ENCODE results near the gene BUD31. TPM values are rescaled to one million over a fixed set of nuclear protein-coding genes. Genes with fewer than 3 reads are reported as not detected.

The BUD31 gene
- total and polyA plus RNA-seq, 9 of the 15 experiments (the other 6 are each of a cell fraction or from before 2014, with no cell fraction given), result 105 to 342 (median 247) TPM

DNA sequence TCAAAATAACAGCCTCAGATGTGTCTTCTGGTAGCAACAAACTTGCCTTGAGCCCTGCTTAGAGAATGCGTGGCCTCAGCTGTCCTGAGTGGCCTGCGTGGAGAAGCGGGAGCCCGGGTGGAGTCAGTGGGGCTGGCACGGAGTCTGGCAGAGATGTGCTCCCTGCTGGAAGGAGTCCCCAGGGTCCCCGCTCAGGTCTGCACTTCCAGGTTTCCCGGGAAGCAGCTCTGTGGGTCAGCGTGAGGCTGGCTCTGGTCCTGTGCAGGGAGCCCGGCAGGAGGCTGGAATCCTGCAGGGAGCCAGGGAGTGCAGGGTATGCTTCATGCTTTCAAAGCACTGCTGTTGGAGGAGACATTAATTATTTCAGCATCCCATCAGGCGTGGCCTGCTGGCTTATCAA, 40.1 kb downstream of the BUD31 start:
- POLR2A ChIA-PET, result interaction anchor here (0.7 to 2.6 kb wide), 3 partner anchors 10 to 435 kb away, joined by 3 to 11 read pairs (median 6); partner anchors contain the start of genes CPSF4 and PTCD1
- DNase-seq (ENCODE audit: extremely low read depth in 1 of 4, low spot score in 3 of 4), result no peak

DNA sequence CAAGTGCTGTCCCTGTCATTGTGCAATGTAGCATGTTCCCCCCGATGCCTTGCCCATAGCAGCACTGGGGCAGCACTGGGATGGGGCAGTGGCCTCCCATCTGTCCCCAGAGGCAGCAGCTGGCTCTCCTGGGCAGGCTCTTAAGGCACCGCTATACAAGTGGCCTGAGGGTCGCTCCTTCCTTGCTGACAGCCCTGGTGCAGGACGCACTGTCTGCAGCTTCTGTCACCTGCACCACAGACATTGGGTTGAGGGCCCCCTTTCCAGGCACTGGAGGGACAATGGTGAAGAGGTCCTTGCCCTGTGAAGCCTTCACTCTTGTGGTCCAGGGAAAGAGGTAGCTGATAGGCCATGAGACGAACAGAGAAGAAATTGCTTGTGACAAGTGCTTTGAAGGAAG, 40.6 kb downstream of the BUD31 start:
- no peaks in the 10 kb centered on the region for H3K9me1 ChIP-seq (ENCODE audit: control insufficient read depth, insufficient read depth, low read length)
- H3K36me3 ChIP-seq (ENCODE audit: control insufficient read depth, insufficient read depth, low read length), result peaks cover 95% of the 10 kb centered on the region
- ATAC-seq (no peak), FAIRE-seq (no peak), DNase-seq (ENCODE audit: extremely low read depth in 1 of 4, low spot score in 3 of 4) (no peak)
- ChIA-PET CTCF (ENCODE audit: low intra/inter-chr PET ratio) (no interaction called here), POLR2A (interaction anchor here (0.7 to 2.6 kb wide), 4 partner anchors 10 to 435 kb away, joined by 3 to 11 read pairs (median 5); partner anchors contain the start of genes CPSF4 and PTCD1)
- no TSS peak for BruUV-seq (replicated peaks)
- no peak overlapping the region for H2AFZ ChIP-seq (ENCODE audit: low read depth, low read length)
- H4K20me1 ChIP-seq (replicated peaks; ENCODE audit: control insufficient read depth, insufficient read depth, low read length), result peaks cover 3% of the 10 kb centered on the region; the same call in 1 of the 2 replicates
- no peak overlapping the region; a peak in 1 of 4 replicates for H3K9ac ChIP-seq (ENCODE audit: insufficient read depth in 1 of 2, low read depth in 2 of 2, low read length in 2 of 2)
- H3K27ac ChIP-seq (ENCODE audit: extremely low read depth, low read depth, low read length), result no peak overlapping the region
- peaks cover 0 to 10% of the 10 kb centered on the region in 2 experiments; a peak in 1 of 5 replicates for H3K4me1 ChIP-seq (replicated peaks in 1 of 2; ENCODE audit: control insufficient read depth in 2 of 2, insufficient read depth in 2 of 2, low read length in 2 of 2)
- intact Hi-C loops (cut with micrococcal nuclease) (no loop called here), in situ Hi-C loops (cut with MboI) (no loop called here)
- TF ChIP-seq ADNP (tag; IDR thresholded peaks at IDR 0.05), result no peak
- TF ChIP-seq POLR2G (IDR thresholded peaks at IDR 0.05; ENCODE audit: low read depth, low read length), result peak; percentile 10; the same call in 1 of the 2 replicates
- TF ChIP-seq DNMT1 (IDR thresholded peaks at IDR 0.05), result no peak
- TF ChIP-seq ZNF77 (CRISPR knock-in tag; IDR thresholded peaks at IDR 0.05), result no peak
- TF ChIP-seq, protein P1, sequence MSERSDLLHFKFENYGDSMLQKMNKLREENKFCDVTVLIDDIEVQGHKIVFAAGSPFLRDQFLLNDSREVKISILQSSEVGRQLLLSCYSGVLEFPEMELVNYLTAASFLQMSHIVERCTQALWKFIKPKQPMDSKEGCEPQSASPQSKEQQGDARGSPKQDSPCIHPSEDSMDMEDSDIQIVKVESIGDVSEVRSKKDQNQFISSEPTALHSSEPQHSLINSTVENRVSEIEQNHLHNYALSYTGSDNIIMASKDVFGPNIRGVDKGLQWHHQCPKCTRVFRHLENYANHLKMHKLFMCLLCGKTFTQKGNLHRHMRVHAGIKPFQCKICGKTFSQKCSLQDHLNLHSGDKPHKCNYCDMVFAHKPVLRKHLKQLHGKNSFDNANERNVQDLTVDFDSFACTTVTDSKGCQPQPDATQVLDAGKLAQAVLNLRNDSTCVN (CRISPR knock-in tag; IDR thresholded peaks at IDR 0.05), result no peak
- TF ChIP-seq ZNF583 (CRISPR knock-in tag; IDR thresholded peaks at IDR 0.05), result no peak
- H3K79me2 ChIP-seq (ENCODE audit: control insufficient read depth, insufficient read depth, low read length), result peaks cover 5% of the 10 kb centered on the region; the same call in 1 of the 3 replicates
- no peaks in the 10 kb centered on the region for H3K27me3 ChIP-seq (ENCODE audit: control insufficient read depth in 2 of 2, insufficient read depth in 2 of 2, low read length in 2 of 2)
- H3K4me3 ChIP-seq, result no peak overlapping the region
- no peak overlapping the region for H3K4me2 ChIP-seq (ENCODE audit: insufficient read depth, low read length)
- WGBS (ENCODE audit: insufficient coverage, low coverage, missing lambda C conversion rate), result 94% methylated on average over 5 of the region's 5 CpGs
- H3K9me3 ChIP-seq (replicated peaks; ENCODE audit: control insufficient read depth, insufficient read depth, low read depth, low read length), result 0 out of 2 replicates have a peak, but pooled peaks cover 2% of the 10 kb centered on the region

More for the DNA sequence above, 40.1 kb downstream of the BUD31 start:
- ATAC-seq (no peak), FAIRE-seq (no peak)
- peaks cover 0 to 10% of the 10 kb centered on the region in 2 experiments; a peak in 1 of 5 replicates for H3K4me1 ChIP-seq (replicated peaks in 1 of 2; ENCODE audit: control insufficient read depth in 2 of 2, insufficient read depth in 2 of 2, low read length in 2 of 2)
- H3K4me2 ChIP-seq (ENCODE audit: insufficient read depth, low read length), result no peak overlapping the region
- H2AFZ ChIP-seq (ENCODE audit: low read depth, low read length), result no peak overlapping the region
- H3K79me2 ChIP-seq (ENCODE audit: control insufficient read depth, insufficient read depth, low read length), result peaks cover 5% of the 10 kb centered on the region; the same call in 1 of the 3 replicates
- in situ Hi-C loops (cut with MboI) (no loop called here), intact Hi-C loops (cut with micrococcal nuclease) (no loop called here)
- TF ChIP-seq POLR2G (IDR thresholded peaks at IDR 0.05; ENCODE audit: low read depth, low read length), result peak; percentile 43
- TF ChIP-seq SIRT6 (IDR thresholded peaks at IDR 0.05; ENCODE audit: low read depth, low read length), result no peak
- no peak overlapping the region for H3K4me3 ChIP-seq
- H3K9me1 ChIP-seq (ENCODE audit: control insufficient read depth, insufficient read depth, low read length), result no peaks in the 10 kb centered on the region
- no peak overlapping the region for H3K27ac ChIP-seq (ENCODE audit: extremely low read depth, low read depth, low read length)
- no TSS peak for BruUV-seq (replicated peaks)
- H3K9me3 ChIP-seq (replicated peaks; ENCODE audit: control insufficient read depth, insufficient read depth, low read depth, low read length), result 0 out of 2 replicates have a peak, but pooled peaks cover 2% of the 10 kb centered on the region
- peaks cover 3% of the 10 kb centered on the region; the same call in 1 of the 2 replicates for H4K20me1 ChIP-seq (replicated peaks; ENCODE audit: control insufficient read depth, insufficient read depth, low read length)
- H3K36me3 ChIP-seq (ENCODE audit: control insufficient read depth, insufficient read depth, low read length), result peaks cover 94% of the 10 kb centered on the region
- no peaks in the 10 kb centered on the region for H3K27me3 ChIP-seq (ENCODE audit: control insufficient read depth in 2 of 2, insufficient read depth in 2 of 2, low read length in 2 of 2)
- 0 out of 4 replicates have a peak overlapping the region, but pooled peaks of 1 of the 2 experiments have one; percentile 3 for H3K9ac ChIP-seq (ENCODE audit: insufficient read depth in 1 of 2, low read depth in 2 of 2, low read length in 2 of 2)
- 97% methylated on average over 10 of the region's 10 CpGs for WGBS (ENCODE audit: insufficient coverage, low coverage, missing lambda C conversion rate)
- CTCF ChIA-PET (ENCODE audit: low intra/inter-chr PET ratio), result no interaction called here
